NCI-H748 (cell line): ENCODE data around the gene GUCY2D.
"Not testable (repeated sequence)": the region's sequence is repeated elsewhere in the genome, so short reads cannot be mapped to it uniquely, and the experiment has no call there.

Source experiments
- DNase-seq: peaks from one replicate; lab custom pipeline; 2025; ENCODE audit not compliant: unreplicated experiment; lab: John Stamatoyannopoulos, UW

GUCY2D gene

DNA sequence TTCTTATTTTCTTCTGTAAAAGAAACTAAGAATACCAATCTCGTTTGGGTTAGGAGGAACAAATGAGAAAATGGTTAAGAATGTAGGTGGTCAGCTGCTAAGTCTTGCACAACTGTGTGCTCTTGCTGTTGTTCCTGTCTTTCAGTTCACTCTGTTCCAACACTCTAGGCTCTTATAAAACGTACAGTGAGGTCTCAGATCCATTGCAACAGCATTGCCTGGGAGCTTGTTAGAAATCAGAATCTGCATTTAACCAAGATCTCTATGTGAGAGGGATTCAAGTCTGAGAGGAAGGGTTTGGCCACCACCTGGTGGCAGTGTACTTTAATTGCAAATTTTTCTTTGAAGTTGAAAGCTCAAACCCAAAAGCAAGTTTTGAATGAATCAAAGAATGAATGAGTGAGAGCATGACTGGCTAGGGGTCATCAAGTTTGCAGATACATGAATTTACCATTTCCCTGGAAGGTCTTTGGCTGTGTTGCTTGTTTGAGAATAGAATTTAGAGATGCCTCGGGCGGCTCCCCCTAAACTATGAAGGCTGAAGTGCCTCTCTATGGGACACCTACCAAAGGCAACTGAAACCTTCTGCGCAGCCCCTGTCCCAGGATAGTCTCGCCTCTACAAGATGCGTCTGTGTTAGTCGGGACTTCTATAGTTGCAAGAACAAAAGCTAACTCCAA lies 39.0 kb downstream of the GUCY2D start:
- DNase-seq: peak; percentile 72

DNA sequence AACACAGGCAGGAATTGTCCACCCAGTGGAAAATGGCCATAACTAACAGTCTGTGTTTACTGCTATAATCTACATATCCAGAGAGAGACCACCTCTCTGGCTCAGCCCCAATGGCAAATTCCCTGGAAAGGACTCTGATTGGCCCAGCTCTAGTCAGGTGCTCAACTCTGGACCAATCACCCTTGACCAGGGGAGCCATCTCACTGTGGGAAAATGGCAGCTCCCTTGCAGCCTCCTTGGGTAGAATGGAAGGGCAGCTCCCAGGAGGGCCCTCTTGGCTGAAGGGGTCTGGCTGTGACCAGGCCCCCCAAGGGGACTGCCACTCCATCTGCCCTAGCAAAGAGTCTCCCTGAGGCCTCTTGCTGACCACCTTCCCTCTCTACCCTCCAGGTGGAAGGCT lies 39.6 kb downstream of the GUCY2D start:
- no peak for DNase-seq

DNA sequence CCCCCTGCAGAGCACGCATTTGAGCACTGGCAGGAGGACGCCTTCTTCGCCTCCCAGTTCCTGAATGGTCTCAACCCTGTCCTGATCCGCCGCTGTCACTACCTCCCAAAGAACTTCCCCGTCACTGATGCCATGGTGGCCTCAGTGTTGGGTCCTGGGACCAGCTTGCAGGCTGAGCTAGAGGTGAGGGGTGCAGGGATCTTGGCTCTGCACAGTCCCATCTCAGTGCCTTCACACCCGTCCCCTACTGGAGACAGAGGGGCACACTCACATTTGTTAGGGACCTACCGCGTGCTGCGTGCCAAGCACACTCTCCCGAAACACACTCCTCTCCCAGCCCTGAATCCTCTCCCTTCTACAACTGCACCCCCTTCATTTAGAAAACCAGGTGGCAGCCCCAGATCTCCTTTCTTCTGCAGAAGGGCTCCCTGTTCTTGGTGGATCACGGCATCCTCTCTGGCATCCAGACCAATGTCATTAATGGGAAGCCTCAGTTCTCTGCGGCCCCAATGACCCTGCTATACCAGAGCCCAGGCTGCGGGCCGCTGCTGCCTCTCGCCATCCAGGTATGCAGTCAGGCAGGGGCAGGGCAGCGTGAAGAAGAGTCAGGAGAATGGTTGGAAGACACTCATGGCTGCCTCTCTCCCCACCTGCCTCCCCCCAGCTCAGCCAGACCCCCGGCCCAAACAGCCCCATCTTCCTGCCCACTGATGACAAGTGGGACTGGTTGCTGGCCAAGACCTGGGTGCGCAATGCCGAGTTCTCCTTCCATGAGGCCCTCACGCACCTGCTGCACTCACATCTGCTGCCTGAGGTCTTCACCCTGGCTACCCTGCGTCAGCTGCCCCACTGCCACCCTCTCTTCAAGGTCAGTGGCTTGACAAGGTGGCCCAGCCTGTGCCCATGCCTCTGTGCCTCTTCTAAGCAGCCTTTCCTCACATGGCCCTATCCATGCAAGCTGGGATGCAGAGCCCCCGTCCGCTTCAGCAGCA lies 42.7 kb downstream of the GUCY2D start:
- no peak for DNase-seq

DNA sequence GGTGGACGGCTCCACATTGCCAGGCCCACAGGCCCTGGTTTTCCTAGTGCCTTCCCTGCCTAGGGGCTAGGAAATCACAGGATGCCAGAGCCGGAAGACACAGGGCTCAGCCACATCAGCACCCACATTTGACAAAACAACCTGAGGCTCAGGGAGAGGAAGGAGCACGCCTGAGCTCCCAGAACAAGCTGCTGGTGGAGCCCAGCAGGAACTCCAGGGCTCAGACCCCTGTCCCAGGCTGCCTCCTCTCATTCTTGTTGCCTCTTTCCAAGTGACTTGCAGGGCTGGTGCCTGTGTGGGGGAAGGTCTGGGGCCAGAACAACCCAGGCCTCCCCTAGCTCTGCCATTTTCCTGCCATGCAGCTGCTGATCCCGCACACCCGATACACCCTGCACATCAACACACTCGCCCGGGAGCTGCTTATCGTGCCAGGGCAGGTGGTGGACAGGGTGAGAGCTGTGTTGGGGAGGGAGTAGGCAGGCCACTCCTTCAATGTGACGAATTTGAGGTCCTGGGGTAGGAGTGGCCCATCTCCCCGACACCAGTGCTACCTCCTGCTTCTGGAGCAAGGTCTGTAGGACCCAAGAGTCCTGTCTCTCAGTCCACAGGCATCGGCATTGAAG lies 44.0 kb downstream of the GUCY2D start:
- DNase-seq: no peak

DNA sequence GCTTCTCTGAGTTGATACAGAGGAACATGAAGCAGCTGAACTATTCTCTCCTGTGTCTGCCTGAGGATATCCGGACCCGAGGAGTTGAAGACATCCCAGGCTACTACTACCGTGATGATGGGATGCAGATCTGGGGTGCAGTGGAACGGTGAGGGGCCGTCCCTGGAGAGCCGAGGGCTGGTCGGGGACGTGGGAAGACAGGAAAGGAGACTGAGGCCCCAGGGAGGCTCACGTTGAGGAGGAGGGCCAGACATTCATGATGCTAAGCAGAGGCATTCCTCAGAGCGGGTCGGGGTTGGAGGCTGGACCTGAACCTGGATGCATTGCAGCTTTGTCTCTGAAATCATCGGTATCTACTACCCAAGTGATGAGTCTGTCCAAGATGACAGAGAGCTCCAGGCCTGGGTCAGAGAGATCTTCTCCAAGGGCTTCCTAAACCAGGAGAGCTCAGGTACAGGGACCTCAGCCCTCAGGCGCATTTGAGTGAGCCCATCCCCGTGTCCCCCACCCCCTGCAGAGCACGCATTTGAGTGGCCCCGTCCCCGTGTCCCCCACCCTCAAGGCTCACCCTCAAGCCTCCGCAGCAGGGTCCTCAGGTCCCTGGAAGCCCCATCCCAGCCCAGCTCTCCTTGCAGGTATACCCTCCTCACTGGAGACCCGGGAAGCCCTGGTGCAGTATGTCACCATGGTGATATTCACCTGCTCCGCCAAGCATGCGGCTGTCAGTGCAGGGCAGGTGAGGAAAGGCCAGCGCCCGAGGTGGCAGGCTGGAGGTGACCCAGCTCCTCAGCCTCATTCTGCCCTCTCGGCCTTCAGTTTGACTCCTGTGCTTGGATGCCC lies 44.7 kb downstream of the GUCY2D start:
- DNase-seq: no peak

DNA sequence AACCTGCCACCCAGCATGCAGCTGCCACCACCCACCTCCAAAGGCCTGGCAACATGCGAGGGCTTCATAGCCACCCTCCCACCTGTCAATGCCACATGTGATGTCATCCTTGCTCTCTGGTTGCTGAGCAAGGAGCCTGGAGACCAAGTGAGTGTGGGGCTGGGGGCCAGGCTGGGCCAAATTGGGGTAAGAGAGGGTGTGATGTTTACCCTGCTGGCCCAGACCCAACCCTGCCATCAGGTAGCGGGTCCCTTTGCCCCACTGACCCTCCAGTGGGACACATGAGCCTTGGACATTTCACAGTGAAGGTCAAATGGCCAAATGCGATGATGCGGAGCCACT lies 45.3 kb downstream of the GUCY2D start:
- no peak for DNase-seq

DNA sequence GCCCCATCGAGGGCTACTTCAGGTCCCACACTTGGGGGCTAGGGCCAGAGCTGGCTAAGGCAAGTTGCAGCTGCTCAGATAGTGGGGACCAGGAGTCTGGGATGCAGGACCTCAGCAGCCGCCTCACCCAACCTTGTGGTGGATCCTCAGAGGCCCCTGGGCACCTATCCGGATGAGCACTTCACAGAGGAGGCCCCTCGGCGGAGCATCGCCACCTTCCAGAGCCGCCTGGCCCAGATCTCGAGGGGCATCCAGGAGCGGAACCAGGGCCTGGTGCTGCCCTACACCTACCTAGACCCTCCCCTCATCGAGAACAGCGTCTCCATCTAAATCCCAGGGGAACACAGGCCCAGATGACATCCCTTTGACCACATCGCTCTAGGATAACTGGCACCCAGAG lies 45.8 kb downstream of the GUCY2D start:
- DNase-seq: no peak

DNA sequence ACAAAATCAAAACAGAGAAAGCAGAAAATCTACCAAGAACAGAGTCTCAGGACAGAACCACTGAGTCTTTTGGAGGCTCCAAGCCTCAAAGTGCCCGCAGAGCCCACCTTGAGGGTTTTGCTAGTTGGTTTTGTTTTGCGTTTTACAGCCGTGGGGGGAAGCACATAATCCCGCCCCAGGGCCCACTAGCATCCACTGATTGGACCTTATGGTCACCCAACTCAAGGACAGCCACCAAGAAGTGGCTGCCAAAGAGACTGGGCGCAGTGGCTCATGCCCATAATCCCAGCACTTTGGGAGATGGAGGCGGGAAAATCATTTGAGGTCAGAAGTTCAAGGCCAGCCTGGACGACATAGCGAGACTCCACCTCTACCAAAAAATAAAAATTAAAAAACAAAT lies 46.3 kb downstream of the GUCY2D start:
- DNase-seq: no peak

DNA sequence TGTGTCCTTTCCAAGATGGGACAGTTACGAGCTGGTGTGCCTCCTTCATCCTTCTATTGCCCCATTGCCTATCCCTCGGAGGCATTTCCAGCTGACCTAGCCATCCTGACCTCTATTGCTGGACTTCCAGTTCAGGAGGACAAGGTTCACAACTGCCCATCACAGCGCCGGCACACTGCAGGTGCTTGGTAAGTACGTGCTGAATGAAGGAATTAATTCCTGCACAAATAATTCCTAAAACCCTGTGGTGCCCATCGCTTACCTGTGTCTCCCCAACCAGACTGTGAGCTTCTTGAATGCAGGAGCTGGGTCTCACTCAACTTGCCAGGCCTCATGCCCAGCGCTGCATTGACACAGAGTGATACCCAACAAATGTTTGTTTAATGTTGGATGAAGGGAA lies 49.4 kb downstream of the GUCY2D start:
- no peak for DNase-seq

DNA sequence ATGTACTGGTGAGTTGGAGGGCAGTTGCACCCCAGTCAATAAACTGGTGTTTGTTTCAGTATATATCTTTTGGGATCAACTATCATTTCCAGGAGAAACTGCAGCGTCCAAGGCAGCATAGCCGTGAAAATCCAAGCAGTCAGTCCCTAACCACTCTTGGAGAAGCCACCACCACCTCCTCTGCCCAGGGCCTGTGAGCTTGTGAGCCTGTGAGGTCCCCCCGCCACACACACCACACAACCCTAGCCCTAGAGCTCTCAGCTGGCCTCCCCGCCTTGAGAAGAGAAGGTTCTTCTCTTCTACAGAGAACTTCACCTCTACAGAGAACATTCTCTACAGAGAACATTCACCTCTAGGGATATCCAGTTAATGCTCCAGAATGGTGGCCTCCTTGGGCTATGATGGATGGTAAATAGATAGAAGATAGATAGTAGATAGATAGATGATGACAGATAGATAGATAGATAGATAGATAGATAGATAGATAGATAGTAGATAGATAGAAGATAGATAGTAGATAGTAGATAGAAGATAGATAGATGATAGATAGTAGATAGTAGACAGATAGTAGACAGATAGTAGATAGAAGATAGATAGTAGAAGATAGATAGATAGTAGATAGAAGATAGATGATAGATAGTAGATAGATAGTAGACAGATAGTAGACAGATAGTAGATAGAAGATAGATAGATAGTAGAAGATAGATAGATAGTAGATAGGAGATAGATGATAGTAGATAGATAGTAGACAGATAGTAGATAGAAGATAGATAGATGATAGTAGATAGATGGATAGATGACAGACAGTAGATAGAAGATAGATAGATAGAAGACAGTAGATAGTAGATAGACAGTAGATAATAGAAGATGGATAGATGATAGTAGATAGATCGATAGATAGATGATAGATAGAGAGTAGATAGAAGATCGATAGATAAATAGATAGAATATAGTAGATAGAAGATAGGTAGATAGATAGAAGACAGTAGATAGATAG lies 50.1 kb downstream of the GUCY2D start:
- DNase-seq: no peak

DNA sequence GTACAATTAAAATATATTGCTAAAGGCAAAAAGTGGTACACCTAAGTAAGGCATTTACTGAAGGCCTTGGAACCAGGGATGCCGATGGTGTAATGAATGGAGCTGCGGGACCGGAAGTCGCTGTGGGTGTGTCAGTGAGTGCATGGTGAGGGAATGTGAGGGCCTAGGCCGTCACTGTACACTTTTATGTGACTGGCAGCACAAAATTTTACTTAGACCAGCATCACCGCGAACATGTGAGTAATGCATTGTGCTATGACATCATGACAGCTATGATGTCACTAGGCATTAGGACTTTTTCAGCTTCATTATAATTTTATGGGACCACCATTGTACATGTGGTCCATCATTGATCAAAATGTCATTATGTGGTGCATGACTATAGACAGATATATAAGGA lies 51.2 kb downstream of the GUCY2D start:
- DNase-seq: no peak

DNA sequence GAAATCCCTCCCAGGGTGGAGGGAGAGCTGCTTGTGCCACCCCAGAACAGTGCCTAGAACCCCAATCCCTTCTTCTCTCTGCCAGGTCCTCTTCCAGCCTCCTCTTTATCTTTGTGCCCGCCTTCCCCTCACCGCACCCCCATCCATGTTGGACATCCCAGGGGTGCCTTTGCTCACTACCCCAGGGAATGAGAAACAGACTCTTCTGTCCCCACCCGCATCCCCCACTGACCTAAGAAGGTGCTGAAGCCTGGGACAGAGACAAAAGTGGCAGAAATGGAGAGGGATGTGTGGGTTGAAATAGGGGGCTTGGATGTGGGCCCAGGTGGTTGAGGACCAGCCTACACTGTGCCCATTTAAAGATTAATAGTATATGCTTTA lies 53.4 kb downstream of the GUCY2D start:
- no peak for DNase-seq

DNA sequence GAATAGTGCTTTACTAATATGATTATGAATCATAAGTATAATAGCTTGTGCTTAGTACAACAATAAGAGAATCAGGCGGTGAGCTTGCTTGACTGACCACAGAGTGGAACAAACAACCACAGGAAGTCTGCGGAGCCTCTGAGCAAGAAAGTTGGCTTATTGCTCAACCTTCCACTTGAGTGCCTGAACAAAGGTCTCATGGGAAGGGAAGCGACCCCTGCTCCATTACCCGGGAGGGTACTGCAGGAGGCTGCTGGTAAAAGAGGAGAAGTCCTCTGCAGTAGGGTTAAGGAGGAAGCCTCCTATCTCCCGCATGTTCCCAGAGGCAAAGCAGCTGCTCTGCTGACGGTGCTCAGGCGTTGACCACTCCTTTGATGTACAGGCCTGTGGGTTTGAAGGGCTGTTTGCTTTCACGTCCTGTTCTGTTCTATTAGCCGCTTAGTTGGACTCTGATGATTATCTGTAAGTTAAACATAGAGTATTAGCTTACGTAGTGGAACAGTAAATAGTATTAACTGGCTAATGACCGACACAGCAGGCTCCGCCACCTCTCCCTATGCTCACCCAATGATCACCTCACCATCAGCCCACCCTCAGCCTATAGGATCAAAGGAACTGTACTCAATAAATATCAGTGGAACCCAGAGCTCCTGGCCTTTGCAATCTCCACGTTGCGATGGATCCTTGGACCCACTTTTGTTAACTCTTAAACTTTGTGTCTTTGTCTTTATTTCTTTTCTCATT lies 54.0 kb downstream of the GUCY2D start:
- no peak for DNase-seq

DNA sequence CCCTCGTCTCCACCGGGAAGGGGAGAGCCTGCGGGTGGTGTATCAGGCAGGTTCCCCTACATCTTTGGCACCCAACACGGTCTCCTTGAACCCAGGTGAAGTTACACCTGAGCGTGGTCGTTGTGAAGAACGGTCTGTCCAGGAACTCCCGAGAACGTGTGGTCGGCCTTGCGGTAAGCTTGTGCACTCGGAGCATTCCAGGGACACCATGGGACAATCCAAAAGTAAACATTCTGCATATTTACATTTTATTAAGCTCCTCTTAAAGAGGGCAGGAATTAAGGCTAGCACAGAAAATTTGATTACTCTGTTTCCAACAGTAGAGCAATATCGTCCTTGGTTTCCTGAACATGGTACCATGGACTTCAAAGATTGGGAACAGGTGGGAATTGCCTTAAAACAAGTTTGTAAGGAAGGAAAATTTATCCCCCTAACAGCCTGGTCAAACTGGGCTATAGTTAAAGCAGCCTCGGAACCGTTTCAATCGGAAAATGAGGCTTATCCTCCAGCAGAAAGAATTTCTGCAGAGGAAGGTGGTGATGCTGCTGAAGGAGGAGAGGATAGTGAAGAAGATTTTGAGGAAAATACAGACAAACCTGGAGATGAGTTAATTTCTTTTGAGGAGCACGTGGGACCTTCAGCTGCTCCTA lies 54.7 kb downstream of the GUCY2D start:
- no peak for DNase-seq

DNA sequence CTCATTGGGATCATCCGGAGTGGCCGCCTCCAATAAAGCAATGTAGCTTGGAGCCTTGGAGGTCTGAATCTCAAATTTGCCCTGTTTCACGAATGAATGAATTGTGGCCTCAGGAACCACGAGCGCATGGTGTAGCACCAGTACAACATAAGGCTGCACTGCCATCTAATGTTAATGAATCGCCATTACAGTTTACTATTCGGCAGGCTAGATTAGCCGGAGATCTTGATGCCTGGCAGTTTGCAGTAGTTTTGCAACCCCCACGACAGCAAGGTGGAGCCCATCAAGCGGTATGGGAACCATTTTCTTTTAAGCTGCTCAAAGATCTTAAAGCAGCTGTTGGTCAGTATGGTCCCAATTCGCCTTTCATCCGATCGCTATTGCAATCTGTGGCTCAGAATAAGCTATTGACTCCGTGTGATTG lies 55.3 kb downstream of the GUCY2D start:
- DNase-seq: peak; percentile 91

DNA sequence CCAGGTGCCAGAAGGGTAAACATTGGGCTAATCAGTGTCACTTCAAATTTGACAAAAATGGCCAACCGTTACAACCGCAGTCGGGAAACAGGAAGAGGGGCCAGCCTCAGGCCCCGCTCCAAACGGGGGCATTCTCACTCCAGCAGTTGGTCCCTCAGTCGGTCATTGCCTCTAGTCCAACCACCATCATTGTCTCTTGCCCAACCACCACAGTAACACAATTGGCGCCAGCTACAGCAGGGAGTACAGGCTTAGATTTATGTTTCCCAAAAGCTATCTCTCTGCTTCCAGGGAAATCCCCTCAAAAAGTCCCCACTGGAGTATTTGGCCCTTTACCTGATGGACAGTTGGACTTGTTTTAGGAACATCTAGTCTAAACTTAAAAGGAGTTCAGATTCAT lies 56.7 kb downstream of the GUCY2D start:
- DNase-seq: peak; percentile 59

DNA sequence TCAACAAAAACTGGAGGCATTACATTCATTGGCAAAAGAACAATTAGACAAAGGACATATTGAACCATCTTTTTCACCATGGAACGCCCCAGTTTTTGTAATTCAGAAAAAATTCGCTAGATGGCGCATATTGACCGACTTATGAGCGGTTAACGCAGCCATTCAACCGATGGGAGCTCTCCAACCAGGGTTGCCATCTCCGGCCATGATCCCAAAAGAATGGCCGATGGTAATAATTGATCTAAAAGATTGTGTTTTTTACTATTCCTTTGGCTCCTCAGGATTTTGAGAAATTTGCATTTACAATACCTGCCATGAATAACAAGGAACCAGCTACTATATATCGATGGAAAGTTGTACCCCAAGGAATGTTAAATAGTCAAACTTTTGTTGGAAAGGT lies 57.9 kb downstream of the GUCY2D start:
- peak; percentile 88 for DNase-seq

DNA sequence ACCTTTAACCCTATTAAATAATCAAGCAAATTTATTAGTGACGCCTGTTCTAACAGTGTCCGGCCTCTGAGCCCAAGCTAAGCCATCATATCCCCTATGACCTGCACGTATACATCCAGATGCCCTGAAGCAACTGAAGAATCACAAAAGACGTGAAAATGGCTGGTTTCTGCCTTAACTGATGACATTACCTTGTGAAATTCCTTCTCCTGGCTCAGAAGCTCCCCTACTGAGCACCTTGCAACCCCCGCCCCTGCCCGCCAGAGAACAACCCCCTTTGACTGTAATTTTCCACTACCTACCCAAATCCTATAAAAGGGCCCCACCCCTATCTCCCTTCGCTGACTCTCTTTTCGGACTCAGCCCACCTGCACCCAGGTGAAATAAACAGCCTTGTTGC lies 59.4 kb downstream of the GUCY2D start:
- DNase-seq: not testable (repeated sequence)

DNA sequence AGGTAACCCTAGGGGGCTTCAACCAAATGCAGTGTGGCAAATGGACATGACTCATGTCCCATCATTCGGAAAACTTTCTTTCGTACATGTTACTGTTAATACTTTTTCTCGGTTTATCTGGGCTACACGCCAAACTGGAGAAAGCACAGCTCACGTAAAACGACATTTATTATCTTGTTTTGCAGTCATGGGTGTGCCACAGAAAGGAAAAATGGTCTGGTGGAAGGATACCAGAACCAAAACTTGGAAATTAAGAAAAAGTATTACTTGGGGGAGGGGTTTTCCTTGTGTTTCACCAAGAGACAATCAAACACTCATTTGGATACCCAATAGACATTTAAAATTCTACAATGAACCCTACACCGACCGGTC lies 60.0 kb downstream of the GUCY2D start:
- DNase-seq: no peak
